HG03469 (cell line): ENCODE results near the gene PANX3.

Experiments used
- ATAC-seq: cut with Tn5 transposase; IDR thresholded peaks from one replicate; pipeline ENCODE4 v1.9.1; 2021; ENCODE audit warnings: mild to moderate bottlenecking, moderate library complexity, moderate number of reproducible peaks; ENCODE audit not compliant: unreplicated experiment

Gene PANX3

GRCh38 chr11:124656774-124657630, 45.8 kb downstream of the PANX3 start:
- ATAC-seq: no peak

- ATAC-seq: no peak
Measured at GRCh38 chr11:124657904-124658303, 46.7 kb downstream of the PANX3 start.

DNA sequence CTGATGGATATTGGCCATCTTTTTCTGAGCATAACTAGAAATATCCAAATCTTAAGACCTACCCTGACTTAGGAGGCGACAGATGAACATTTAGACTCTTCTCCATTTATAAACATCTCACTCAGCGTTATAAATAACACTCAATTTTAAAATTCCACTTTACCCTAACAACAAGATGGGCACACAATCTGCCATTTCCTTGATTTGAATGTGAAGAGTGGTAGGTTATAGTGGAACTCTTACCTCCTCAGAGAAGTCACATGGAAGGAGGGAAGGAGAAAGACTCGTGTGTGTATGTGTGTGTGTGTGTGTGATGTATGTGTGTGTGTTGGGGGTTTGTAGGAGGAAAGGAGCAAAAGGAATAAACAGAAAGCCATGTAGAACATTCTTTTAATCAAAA, 47.3 kb downstream of the PANX3 start:
- ATAC-seq: no peak

GRCh38 chr11:124658986-124659385, 47.8 kb downstream of the PANX3 start:
- ATAC-seq: no peak

- no peak for ATAC-seq
Measured at GRCh38 chr11:124661553-124661952, 50.3 kb downstream of the PANX3 start.

DNA sequence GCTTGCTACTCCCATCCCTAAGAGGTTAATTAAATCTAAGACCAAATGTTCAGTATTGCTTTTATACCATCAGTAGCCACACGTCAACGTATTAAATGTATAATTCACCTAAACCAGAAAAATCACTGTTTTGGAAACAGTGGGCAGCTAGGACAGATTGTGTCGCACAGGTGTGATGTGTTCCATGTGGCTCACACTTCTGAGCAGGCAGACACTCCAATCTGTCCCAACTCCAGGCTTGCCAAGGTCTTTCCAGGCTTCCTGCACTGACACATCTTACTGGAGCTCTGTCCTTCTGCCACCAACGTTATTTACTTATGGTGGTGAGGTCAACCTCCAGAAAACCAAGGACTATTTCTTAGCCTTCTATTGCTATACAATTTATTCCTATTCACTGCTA, 50.9 kb downstream of the PANX3 start:
- ATAC-seq: no peak

DNA sequence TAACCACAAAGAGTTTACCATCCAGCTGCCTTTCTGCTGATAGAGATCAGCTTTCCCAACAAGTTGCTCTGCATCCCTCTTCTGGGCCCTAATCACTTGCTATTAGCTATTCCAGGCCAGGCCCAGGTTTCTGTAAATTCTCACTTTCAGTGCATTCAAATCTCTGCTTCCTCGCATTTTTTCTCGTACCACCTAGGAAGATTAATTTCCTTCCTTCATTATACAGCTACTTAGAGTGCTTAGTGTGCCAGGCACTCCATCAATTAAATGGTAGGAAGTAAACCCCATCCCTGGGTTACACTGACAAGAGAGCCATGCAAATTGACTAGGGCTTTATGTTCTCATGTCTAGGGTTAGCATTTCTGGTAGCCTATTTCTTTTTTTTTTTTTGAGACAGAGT, 52.6 kb downstream of the PANX3 start:
- no peak for ATAC-seq

GRCh38 chr11:124667601-124668000, 56.4 kb downstream of the PANX3 start:
- ATAC-seq: no peak

DNA sequence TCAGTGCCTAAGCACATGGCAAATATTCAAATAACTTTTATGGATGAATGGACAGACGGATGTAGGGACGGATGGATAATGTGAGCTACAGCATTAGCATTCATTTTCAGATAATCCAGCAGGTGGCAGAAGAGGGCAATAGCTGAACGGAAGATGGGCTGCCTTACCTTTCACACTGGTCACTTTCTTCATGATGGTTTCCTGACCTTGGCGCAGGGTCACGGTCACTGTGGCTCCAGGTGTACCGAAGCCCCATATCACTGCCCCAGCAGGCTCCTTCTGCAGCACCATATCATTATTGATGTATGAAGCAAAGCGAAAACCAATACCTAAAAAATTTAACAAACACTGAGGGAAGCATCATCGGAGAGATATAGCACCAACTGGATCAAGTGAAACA, 58.0 kb downstream of the PANX3 start:
- no peak for ATAC-seq
